Effector CD8-positive, alpha-beta T cell (primary cell): ENCODE data around the gene NUDT16L1.

ENCODE experiments used
- DNase-seq: peaks from one replicate; lab custom pipeline; 2025; lab: John Stamatoyannopoulos, UW
- total RNA-seq, 4 experiments: gene quantifications; one replicate each; lab custom pipeline; 2026; lab: John Stamatoyannopoulos, UW

NUDT16L1 gene
- 37.5 to 44.7 (median 41.1) reads per million in 4 experiments for total RNA-seq

GRCh38 chr16:4693296-4693955, at the start of gene NUDT16L1:
TSS of gene NUDT16L1 (plus strand) at chr16:4693562. CDS start at chr16:4693727, 165 bp downstream.
- peak; percentile 95 for DNase-seq

- no peak for DNase-seq
Measured at GRCh38 chr16:4646773-4647643, 46.4 kb upstream of the NUDT16L1 start.

GRCh38 chr16:4647644-4647980, 45.8 kb upstream of the NUDT16L1 start:
- no peak for DNase-seq

GRCh38 chr16:4648917-4649316, 44.4 kb upstream of the NUDT16L1 start:
- no peak for DNase-seq

- no peak for DNase-seq
Measured at GRCh38 chr16:4649744-4650442, 43.5 kb upstream of the NUDT16L1 start.

GRCh38 chr16:4650443-4651074, 42.8 kb upstream of the NUDT16L1 start:
- peak; percentile 69 for DNase-seq

- DNase-seq: no peak
Measured at GRCh38 chr16:4651827-4652226, 41.5 kb upstream of the NUDT16L1 start.

- no peak for DNase-seq
Measured at GRCh38 chr16:4652561-4652960, 40.8 kb upstream of the NUDT16L1 start.

- no peak for DNase-seq
Measured at GRCh38 chr16:4654011-4654963, 39.1 kb upstream of the NUDT16L1 start.

- no peak for DNase-seq
Measured at GRCh38 chr16:4654964-4655590, 38.3 kb upstream of the NUDT16L1 start.

- DNase-seq: no peak
Measured at GRCh38 chr16:4655801-4656200, 37.6 kb upstream of the NUDT16L1 start.

GRCh38 chr16:4656221-4656620, 37.1 kb upstream of the NUDT16L1 start:
- no peak for DNase-seq

- no peak for DNase-seq
Measured at GRCh38 chr16:4656695-4657686, 36.4 kb upstream of the NUDT16L1 start.

- DNase-seq: no peak
Measured at GRCh38 chr16:4659363-4660353, 33.7 kb upstream of the NUDT16L1 start.

GRCh38 chr16:4660454-4661007, 32.8 kb upstream of the NUDT16L1 start:
- DNase-seq: peak; percentile 66

- DNase-seq: no peak
Measured at GRCh38 chr16:4661661-4662060, 31.7 kb upstream of the NUDT16L1 start.

- no peak for DNase-seq
Measured at GRCh38 chr16:4663465-4663776, 29.9 kb upstream of the NUDT16L1 start.
